Sciatic nerve (tissue), 2 donors: ENCODE results near the gene TEAD2. TPM values are rescaled to one million over a fixed set of nuclear protein-coding genes. Genes with fewer than 3 reads are reported as not detected.
A peak's percentile ranks its signal among the peaks of the same experiment; 100 is the strongest.
"Not testable (repeated sequence)": the region's sequence is repeated elsewhere in the genome, so short reads cannot be mapped to it uniquely, and the experiment has no call there.

Experiments used
- ATAC-seq: fragments of 200-7000 bp; cut with Tn5 transposase; one replicate; pipeline ENCODE4 v1.9.1; 2020; ENCODE audit warnings: mild to moderate bottlenecking, moderate library complexity
- DNase-seq: peaks from one replicate; pipeline ENCODE4 v3.0.0-alpha.2; 2020; ENCODE audit warnings: low spot score
- intact Hi-C: fragments of 100-400 bp; cut with DNase I; formaldehyde crosslinking; loops from one replicate; pipeline ENCODE4 v1.14.2; 2022
- total RNA-seq: library from RNA; stranded (reverse); fragmentation: NEBNext Ultra II Directional; extraction: Animal tissue kit (Norgen Biotek cat#: 25700); gene quantifications from one replicate; pipeline ENCODE4 v1.2.1, GENCODE V29; 2021
- donor health status: DM: no; HTN: no; CAD: no.
- donor health status: DM: no; HTN: no; CAD: no.

TEAD2 gene
- total RNA-seq, 1 donor from 2014 or later: 33.0 TPM

- no peak for DNase-seq
- no peak for ATAC-seq
- intact Hi-C loops: no loop called here
Measured at GRCh38 chr19:49390131-49390928, 28.1 kb upstream of the TEAD2 start.

GRCh38 chr19:49389406-49389805 lies 27.2 kb upstream of the TEAD2 start:
- ATAC-seq (no peak), DNase-seq (no peak)
- intact Hi-C loops: no loop called here

DNA sequence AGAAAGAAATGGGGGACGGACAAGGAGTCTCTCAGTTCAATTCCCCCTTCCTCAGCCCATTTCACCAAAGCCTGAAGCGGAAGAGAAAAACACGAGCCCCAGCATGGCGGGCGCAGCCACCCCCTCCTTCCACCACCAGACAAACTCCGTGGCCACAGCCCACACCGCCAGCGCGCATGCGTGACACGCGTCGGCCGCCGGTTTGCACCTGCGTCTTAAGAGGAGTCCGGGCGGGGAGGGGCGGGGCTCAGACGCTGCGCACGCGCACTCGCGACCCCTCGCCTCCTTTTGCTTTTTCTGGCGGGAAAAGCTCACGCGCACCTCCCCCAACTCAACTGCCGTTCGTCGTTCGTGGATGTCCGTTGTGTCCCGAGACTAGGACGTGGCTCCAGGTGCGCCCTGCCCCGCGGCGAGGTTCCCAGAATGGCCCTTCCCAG lies 25.7 kb upstream of the TEAD2 start, which contains the start of gene KASH5:
KASH5 (plus strand) TSS at position 314 of the 437 bp plus-strand sequence. CDS start 2,635 bp downstream, outside the sequence.
- DNase-seq: peak; percentile 87
- intact Hi-C loops: no loop called here
- peak; percentile 85 for ATAC-seq

GRCh38 chr19:49383599-49383998 lies 21.4 kb upstream of the TEAD2 start:
- intact Hi-C loops: no loop called here
- no peak for DNase-seq
- no peak for ATAC-seq

DNA sequence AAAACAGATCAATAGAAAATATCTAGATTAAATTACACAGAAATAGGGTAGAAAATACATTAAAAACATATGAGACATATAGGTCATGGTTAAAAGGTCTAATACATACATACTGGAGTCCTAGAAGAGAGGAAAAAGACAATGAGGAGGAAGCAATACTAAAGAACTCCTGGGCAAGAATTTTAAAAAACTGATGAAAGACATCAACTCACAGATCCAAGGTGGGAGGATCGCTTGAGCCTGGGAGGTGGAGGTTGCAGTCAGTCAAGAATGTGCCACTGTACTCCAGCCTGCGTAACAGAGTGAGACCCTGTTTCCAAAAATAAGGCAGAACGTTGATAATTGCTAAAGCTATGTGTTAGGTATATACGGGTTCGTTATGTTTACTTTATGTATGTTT lies 20.4 kb upstream of the TEAD2 start:
- no peak for ATAC-seq
- no peak for DNase-seq
- intact Hi-C loops: no loop called here

- no peak for DNase-seq
- intact Hi-C loops: no loop called here
- ATAC-seq: no peak
Measured at GRCh38 chr19:49380391-49380790, 18.2 kb upstream of the TEAD2 start.

- DNase-seq: no peak
- intact Hi-C loops: no loop called here
- no peak for ATAC-seq
Measured at GRCh38 chr19:49378512-49378911, 16.3 kb upstream of the TEAD2 start.

DNA sequence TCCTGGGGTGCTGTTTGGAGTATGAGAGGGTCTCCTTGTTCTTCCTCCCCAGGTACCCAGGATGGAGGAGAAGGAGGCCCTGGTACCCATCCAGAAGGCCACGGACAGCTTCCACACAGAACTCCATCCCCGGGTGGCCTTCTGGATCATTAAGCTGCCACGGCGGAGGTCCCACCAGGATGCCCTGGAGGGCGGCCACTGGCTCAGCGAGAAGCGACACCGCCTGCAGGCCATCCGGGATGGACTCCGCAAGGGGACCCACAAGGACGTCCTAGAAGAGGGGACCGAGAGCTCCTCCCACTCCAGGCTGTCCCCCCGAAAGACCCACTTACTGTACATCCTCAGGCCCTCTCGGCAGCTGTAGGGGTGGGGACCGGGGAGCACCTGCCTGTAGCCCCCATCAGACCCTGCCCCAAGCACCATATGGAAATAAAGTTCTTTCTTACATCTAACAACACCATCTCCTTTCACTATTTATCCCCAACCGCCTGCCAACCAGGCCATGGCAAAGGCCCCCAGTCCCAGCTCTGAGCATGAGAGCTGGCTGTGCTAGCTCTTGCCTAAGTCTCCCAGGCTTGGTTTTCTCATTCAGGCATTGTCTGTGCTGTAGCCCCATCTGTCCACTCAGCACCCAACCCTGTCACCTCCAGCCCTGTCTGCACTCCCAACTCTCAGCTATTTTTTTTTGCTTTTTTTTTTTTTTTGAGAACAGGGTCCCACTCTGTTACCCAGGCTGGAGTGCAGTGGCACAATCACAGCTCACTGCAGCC lies 12.6 kb upstream of the TEAD2 start:
- no peak for ATAC-seq
- intact Hi-C loops: no loop called here
- DNase-seq: no peak

DNA sequence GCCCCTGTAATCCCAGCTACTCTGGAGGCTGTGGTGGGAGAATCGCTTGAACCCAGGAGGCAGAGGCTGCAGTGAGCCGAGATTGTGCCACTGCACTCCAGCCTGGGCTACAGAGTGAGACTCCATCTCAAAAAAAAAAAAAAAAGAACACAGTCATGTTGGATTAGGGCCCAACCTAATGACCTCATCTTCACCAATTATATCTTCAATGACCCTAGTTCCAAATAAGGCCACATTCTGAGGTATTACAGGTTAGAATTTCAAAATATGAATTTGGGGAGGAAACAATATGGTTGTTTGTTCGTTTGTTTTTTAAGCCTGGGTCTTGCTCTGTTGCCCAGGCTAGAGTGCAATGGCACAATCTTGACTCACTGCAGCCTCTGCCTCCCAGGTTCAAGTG lies 11.0 kb upstream of the TEAD2 start:
- intact Hi-C loops, ATAC-seq, DNase-seq: not testable (repeated sequence)

DNA sequence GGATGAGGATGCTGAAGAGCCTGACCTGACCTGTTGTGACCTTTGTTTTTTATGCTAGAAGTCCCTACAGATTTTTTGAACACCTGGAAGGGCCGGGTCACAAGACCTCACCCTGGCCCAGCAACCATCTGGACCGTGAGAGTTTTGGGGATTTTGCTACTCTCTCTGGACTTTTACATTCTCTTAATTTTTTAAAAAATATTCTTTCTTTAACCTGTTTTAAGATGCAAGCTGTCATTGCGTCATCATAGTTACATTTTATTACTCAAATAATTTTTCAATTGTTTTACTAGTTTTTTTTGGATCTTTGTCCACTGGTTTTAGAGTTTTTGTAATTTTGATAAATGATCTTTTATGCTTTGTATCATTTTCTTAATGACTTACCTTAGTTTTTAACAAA lies 9.0 kb upstream of the TEAD2 start:
- ATAC-seq (no peak), DNase-seq (no peak)
- intact Hi-C loops: no loop called here

GRCh38 chr19:49368711-49369358 lies 6.6 kb upstream of the TEAD2 start:
- DNase-seq (no peak), ATAC-seq (no peak)
- intact Hi-C loops: no loop called here

DNA sequence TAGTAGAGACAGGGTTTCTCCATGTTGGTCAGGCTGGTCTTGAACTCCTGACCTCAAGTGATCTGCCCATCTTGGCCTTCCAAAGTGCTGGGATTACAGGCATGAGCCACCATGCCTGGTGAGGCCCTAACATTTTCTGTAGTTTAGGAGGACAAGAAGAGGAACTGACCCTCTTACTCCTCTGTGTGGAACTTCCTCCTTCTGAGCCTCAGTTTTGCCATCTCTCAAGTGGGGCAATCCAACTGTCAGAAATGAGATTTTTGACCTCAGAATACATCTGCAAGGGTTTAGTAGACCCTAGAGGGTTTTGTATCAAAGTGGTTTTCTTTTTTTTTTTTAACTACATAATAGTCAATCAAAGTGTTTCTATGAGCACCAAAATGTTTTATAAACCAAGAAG lies 3.9 kb upstream of the TEAD2 start:
- no peak for ATAC-seq
- DNase-seq: no peak
- intact Hi-C loops: no loop called here

- DNase-seq (peak; percentile 63), ATAC-seq (no peak)
- intact Hi-C loops: no loop called here
Measured at GRCh38 chr19:49364083-49364737, 2.0 kb upstream of the TEAD2 start.

DNA sequence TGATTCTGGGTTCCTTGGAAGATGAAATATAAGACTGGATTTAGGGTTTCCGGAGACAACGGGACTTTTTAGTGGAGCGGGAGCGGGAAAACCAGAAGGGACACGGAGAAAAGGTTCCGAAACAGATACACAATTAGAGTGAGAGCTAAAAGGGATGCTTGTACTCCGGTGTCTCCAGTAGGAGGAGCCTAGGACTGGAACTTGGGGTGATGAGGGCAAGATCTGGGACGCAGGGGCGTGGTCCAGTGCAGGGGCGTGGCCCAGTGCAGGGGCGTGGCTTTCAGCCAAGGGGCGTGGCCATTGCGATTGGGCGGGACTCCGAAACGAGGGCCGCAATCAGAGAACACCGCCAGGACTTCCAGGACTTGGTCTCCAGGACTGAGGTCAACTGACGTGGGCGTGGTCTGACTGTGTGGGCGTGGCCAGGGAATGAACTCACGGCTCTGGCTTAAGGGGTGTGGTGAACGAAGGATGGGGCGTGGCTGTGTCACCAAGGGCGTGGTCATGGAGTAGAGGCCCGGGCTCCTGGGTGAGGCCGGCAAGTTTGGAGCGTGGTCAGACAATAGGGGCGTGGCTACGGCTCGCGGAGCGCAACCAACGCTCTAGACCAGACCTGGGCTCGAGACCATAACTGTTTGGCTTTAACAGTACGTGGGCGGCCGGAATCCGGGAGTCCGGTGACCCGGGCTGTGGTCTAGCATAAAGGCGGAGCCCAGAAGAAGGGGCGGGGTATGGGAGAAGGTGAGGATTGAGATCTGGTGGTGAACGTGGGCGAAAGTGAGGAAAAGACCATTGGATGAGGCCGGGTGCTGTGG lies 1.3 kb upstream of the TEAD2 start, which contains the start of gene DKKL1:
DKKL1 (plus strand) TSS at position 610 of the 815 bp plus-strand sequence; CDS start at position 732, 122 bp downstream.
- intact Hi-C loops: no loop called here
- DNase-seq (peak; percentile 100), ATAC-seq (peak; percentile 94)

GRCh38 chr19:49362929-49363267 lies 682 bp upstream of the TEAD2 start:
- peak; percentile 6 for ATAC-seq
- peak; percentile 70 for DNase-seq
- intact Hi-C loops: no loop called here

GRCh38 chr19:49361438-49362047 lies 673 bp downstream of the TEAD2 start:
- DNase-seq: peak; percentile 91
- peak; percentile 66 for ATAC-seq
- intact Hi-C loops: no loop called here

- intact Hi-C loops: no loop called here
- no peak for ATAC-seq
- DNase-seq: no peak
Measured at GRCh38 chr19:49359851-49360820, 2.1 kb downstream of the TEAD2 start.
